Naive B cell (primary cell): ENCODE results near the gene REELD1. TPM values are rescaled to one million over a fixed set of nuclear protein-coding genes. Genes with fewer than 3 reads are reported as not detected.

Source experiments
- polyA plus RNA-seq, 6 donors: library from polyadenylated mRNA; unstranded; fragments of 300-500 nt; fragmentation: Illumina TruSeq; gene quantifications; one replicate each; pipeline ENCODE4 v1.2.3, GENCODE V29; 2021; ENCODE audit warnings: low read depth in 6 of 6

Gene REELD1
- polyA plus RNA-seq, 6 donors from 2014 or later: 0.18 to 3.4 TPM; not detected in 4

Other genes starting within 250 kb of the REELD1 start
- gene LSM6, start 38.8 kb upstream of the REELD1 start, polyA plus RNA-seq: 10 to 100 TPM; 52.7 to 69.4 (median 65.0) TPM